RPMI8226 (cell line): ENCODE data around the gene SLC16A6.
A peak's percentile ranks its signal among the peaks of the same experiment; 100 is the strongest.
"Not testable (repeated sequence)": the region's sequence is repeated elsewhere in the genome, so short reads cannot be mapped to it uniquely, and the experiment has no call there.

Source experiments
- DNase-seq: peaks from one replicate; pipeline ENCODE4 v3.0.0-alpha.2; 2015

Gene SLC16A6

DNA sequence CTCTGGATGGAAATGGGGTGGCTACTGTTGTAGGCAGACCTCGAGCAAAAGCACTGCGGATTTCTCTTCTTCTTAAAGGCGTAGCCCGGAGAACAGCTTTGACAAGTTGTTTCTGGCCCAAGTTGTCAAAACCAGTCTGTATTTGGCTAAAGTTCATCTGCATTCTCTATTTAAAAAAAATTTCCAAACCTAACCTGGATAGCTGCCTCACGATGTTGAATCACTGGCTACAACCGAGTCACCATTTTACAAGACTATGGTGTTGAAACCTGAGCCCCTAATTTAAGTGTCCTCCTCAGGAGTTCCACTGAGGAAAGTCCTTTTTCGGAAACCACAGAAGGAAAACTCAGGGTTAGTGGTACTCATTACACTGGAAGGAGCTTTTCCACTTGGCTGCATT, 1.5 kb downstream of the SLC16A6 start:
- DNase-seq: no peak

DNA sequence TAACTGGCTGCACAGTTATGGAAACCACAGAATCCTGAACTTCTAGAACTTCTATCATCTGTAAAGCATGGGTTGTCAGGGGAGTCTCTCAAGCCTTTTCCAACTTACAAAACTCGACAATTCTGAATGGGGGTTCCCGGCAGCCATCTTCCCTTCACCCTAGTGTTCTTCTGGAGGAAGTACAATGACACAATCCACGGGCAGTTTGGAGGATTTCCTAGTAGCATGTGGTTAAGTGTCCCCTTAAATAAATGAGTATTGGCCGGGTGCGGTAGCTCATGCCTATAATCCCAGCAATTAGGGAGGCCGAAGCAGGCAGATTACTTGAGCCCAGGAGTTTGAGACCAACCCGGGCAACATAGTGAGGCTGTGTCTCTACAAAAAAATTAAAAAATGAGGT, 2.1 kb downstream of the SLC16A6 start:
- no peak for DNase-seq

DNA sequence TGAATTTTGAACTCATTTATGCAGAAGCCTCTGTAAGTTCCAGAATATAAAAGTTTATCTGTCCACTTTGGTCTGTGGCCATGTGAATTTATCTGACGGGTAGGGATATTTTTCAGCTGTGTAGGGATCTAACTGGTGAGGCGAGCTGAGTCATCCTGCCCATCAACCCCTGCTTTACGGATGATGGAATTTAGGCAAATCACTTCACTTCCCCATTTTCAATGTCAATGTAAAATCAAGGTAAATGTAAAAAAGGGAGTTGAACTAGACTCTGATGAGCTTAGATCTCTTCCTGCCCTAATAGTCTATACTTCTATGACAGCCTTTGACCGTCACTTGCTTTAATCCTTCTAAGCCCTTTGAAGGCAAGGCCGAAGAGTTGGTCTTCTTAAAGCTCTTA, 2.6 kb downstream of the SLC16A6 start:
- no peak for DNase-seq

DNA sequence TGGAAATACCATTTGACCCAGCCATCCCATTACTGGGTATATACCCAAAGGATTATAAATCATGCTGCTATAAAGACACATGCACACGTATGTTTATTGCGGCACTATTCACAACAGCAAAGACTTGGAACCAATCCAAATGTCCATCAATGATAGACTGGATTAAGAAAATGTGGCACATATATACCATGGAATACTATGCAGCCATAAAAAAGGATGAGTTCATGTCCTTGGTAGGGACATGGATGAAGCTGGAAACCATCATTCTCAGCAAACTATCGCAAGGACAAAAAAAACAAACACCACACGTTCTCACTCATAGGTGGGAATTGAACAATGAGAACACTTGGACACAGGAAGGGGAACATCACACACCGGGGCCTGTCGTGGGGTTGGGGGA, 9.0 kb downstream of the SLC16A6 start:
- not testable (repeated sequence) for DNase-seq

DNA sequence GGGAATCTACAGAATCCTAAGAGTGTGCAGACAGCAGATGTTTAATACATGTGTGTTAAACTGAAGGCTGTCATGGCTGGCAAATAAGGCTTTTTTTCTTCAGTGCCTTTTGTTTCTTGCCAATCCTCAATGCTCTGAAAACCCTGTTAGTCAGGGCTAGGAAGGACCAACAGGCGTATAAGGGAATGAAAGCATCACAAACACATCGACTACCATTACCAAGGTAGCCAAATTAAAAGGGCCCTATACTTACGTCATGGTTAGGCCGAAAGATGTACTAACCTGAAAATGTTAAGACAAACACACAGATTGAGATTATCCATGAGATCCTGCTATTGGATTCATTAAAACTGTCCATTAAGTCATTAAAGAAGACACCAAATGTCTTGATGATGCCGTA, 13.1 kb downstream of the SLC16A6 start:
- DNase-seq: no peak

DNA sequence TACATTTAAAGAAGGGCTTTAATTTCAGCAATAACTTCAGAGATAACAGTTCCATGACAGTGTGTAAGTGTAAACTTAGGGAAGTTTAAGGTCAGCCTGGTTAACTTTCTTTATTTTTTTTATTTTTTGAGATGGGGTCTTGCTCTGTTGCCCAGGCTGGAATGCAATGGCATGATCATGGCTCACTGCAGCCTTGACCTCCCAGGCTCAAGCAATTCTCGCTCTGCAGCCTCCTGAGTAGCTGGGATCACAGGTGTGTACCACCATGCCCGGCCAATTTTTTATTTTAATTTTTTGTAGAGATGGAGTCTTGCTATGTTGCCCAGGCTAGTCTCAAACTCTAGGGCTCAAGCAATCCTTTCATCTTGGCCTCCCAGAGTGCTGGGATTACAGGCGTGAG, 14.6 kb downstream of the SLC16A6 start:
- DNase-seq: not testable (repeated sequence)

DNA sequence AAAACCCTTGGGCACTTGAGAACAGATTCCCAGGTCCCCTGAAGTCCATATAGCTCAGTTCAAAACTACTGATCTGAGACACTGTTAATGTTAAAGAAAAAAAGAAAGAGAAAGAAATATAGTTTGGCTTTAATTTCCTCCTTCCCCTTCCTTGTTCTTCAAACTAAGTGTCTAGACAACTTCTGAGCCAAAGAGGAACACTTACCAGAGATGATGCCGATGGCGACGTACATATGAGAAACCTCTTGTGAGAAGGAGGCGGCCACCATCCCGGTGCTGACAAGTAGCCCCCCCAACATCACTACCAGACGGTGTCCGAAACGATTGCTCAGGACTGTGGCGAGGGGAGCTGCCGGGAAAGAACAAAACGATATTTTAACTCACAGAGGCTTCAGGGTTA, 17.2 kb downstream of the SLC16A6 start:
- DNase-seq: no peak

DNA sequence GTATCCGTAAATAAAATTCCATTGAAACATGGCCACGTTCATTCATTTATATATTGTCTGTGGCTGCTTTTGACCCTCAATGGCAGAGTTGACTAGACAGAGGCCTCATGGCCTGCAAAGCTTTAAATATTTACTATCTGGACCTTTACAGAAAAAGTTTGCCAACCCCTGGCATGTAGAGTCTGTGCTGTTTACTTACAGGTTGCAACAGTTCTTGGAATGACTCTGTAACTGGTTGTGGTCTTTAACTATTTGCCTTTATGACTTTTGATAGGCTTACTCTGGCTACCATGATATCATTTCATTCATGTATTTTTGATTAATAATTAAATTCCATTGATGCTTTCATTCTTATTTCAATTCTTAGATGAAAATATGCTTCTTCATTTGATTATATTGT, 25.1 kb downstream of the SLC16A6 start:
- not testable (repeated sequence) for DNase-seq

DNA sequence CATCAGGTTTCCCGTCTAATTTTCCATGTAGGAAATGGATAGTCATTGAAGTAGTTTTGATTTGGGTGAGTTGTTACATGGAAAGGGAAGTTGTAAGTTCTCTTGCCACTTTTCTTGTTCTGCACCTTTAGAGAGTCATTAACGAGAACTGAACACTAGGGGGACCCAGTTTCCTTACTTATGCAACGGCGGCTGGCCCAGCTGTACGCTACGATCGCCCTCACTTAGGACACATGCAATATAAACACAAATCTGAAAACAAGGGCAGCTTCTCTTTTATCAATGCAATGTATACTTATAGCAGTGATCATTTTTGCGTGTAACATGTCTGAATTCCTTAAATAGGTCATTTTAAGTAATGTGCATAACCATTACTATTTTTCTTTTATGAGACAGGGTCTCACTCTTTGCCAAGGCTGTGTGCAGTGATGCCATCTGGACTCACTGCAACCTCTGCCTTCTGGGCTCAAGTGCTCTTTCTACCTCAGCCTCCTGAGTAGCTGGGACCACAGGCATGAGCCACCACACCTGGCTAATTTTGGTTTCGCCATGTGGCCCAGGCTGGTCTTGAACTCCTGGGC, 27.7 kb downstream of the SLC16A6 start:
- DNase-seq: peak; percentile 67

DNA sequence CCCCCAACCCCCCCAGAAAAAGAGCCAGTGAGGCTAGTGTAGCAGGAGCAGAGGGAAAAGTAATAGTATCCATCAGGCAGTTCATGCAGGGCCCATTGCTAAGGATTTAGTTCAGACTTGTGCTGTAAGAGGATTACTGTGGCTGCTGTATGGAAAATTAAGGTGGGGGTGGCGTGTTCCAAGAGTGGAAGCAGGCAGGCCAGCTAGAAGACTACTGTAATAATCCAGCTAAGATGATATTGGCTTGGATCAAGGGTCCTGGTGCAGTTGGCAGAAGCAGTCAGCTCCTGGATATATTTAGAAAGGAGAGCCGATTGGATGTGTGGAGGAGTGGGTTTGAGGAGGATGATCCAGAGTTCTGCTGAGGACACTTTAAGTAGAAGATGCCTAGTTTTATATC, 28.5 kb downstream of the SLC16A6 start:
- not testable (repeated sequence) for DNase-seq

DNA sequence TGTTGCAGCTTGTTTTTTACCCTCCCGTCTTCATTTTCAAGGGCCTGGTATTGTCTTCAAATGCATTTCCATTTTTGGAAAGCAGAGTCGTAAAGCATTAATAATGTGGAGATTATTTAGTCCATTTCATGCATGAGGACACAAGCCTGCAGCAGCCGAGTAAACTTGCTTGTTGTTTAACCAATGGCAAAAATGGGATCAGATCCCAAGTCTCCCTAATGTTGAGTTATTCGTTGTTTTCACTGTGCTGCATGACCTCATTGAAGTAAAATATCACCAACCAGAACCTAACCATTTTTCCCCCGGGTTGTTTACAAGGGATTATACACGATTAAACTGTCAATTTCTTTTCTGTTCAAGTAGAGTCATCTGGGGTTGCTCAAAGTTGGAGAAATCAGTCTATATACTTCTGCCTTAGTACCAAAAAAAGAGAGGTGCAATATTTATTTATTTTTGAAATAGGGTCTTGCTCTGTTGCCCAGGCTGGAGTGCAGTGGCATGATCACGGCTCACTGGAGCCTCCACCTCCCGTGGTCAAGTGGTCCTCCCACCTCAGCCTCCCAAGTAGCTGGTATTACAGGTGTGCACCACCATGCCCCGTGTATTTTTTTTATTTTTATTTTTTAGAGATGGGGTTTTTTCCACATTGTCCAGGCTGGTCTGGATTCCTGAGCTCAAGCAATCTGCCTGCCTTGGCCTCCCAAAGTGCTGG, 30.7 kb downstream of the SLC16A6 start:
- DNase-seq: no peak

DNA sequence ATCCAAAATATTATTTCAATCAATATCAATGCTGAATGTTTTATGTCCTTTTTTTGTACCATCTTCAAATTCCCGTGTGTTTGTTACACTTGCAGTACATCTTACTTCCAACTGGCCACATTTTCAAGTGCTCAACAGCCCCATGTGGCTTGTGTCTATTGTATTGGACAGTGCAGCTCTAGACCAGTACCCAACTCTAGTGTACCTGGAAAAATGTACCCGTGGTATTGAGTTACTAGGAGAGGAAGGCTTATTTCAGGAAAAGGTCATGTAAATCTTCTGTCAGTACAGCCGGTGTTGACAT, 31.3 kb downstream of the SLC16A6 start:
- peak; percentile 36 for DNase-seq

DNA sequence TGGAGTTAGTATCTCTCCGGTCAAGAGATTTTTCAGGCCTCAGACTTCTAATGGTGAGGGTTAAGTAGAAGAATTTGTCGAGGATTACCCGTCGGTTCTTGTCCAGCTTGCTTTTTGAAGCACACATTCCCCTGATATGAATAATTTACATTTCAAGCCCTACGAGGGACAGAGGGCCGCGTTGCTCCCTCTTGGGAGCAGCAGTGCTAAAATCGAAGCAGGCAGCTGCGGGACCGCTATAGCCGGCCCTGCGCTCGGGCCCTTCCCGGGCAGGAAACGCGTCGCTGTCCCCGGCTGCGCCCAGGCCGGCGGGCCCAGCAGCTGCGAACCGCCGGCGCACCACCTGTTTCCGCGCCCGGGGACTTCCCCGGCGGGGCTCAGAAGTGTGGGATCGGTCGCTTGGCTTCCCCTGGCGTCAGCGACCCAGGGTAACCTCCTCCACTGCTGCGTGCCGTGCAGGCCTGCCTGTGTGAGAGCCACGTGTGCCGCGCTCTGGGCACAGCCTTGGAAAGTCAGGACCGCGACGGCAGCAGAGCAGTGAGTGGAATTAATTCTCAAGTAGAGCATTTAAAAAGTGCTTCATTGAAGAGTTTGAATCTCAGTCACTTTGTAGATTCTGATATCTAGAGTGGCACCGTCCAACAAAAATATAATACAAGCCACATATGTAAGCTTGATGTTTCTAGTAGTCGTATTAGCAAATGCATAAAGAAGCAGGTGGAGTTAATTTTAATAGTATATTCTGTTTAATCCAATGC, 31.9 kb downstream of the SLC16A6 start:
- DNase-seq: peak; percentile 84

DNA sequence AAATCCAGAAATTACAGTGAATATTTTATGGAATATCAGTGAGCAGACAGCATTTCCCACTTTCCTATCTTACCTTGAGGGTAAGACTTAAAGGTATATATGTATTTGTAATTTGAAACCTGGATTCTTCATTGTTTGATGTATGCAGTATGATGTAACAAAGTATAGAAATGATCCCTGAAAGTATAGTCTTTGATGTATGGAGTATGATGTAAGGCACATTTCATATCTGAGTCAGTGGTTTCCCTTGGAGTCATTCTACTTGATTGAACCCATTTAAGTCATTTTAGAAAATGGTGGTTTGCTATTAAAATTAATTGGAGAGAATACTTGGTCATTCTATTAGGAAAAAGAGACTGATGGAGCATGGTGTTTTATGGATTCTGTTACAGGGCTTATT, 33.0 kb downstream of the SLC16A6 start:
- DNase-seq: no peak

DNA sequence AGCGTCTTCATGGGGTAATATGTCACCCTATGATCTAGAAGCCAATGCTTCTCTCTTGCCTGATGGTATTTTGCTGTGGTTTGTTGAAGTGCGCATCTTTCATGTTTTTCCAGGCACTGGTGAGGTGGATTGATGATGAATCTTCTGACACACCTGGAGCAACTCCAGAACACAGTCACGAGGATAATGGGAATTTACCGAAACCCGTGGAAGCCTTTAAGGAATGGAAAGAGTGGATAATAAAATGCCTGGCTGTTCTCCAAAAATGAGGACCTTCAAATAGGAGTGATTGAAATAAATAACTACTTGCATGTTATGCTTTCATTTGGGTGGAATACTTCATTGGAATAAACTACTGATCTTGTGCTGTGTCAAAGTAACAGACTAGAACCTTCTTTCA, 34.2 kb downstream of the SLC16A6 start:
- DNase-seq: not testable (repeated sequence)

DNA sequence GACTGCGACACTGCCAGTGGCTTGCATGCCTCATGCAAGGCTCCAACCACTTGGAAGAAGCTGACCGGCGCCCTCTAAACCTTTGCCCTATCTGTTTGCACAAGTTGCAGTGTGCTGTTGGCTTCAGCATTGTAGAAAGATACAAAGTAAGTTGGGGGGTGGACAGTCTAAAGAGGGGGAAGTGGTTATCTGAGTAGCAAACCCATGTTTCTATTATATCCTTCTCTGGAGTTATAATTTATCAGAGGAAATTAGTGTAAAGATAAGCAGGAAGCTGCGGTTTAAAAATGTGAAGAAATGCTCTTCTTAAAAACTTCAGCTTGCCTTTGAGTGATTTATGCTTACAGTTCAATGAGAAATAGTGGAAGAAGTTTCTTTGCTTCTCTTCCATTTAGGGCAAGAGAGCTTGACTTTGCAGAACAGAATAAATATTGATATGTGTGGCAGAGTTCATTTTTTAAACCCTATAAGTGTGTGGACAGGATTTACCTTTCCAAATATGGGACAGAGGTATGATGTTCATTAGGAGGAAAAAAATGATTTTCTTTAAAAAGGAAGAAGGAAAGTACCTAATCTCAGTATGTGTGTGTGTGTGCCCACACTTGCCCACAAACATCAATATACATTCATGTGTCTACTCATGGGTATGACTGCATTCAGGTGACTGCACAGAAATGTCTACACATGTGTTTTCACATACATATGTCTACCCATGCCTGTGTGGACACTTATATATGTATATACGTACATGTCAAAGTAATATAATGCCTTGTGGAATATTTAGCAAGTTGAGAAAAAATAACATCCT, 35.0 kb downstream of the SLC16A6 start:
- DNase-seq: no peak

DNA sequence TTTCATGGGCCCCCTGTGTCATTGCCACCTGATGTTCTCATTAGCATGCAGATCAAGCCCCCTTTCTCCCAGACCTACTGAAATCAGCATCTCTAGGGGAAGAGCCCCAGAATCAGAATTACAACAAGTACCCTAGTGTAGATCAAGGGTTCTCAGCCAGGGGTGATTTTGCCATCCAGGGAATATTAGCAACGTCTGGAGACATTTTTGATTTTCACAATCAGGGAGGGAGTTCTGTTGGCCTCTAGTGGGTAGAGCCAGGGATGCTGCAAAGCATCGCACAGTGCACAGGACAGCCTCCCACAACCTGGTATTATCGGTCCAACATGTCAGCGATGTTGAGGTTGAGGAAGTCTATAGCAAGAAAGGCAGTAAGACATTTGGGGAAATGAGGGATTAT, 35.8 kb downstream of the SLC16A6 start:
- DNase-seq: no peak

DNA sequence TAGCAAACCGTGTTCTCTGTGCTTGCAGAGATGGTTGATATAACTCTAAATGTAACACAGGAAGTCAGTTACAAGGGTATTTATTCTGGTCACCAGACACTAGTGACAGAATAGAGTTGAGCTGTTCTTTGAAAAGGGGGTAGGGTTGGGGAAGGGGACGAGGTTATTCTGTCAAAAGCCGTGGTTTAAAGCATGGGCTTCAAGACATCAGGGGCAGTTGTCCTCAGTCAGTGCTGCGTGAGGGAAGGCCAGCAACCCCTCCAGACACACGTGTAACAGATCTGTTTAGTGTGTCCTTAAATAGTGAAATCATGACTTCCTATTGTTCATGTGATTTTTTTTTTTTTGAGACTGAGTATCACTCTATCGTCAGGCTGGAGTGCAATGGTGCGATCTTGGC, 37.5 kb downstream of the SLC16A6 start:
- not testable (repeated sequence) for DNase-seq

DNA sequence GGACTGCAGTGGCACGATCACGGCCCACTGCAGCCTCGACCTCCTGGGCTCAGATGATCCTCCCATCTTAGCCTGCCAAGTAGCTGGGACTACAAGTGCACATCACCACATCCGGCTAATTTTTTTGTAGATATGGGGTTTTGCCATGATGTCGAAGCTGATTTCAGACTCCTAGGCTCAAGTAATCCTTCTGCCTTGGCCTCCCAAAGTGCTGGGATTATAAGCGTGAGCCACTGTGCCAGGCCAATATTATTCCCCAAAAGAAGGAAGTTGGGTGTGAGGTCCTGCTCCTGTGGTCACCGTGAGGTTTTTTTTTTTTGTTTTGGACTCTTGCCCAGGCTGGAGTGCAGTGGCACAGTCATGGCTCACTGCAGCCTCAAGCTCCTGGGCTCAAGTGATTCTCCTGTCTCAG, 41.6 kb downstream of the SLC16A6 start:
- peak; percentile 40 for DNase-seq

DNA sequence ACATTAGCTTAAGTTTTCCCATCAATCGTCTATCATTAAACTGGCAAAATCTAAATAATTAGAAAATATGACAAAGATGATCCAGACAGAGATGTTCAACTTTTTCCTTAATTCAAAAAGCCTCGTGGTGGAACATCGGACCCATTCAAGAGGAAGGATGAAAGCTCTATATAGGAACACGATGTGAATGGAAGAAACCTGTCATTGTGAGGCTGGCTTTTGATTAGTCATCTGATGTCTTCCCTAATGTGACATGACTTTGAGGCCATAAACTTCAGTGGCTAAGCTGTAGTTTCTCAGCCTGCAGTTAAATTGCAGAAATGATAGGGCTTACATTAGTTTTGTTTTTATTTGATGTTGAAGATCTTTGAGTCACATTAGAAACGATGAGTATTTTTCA, 42.0 kb downstream of the SLC16A6 start:
- DNase-seq: no peak

DNA sequence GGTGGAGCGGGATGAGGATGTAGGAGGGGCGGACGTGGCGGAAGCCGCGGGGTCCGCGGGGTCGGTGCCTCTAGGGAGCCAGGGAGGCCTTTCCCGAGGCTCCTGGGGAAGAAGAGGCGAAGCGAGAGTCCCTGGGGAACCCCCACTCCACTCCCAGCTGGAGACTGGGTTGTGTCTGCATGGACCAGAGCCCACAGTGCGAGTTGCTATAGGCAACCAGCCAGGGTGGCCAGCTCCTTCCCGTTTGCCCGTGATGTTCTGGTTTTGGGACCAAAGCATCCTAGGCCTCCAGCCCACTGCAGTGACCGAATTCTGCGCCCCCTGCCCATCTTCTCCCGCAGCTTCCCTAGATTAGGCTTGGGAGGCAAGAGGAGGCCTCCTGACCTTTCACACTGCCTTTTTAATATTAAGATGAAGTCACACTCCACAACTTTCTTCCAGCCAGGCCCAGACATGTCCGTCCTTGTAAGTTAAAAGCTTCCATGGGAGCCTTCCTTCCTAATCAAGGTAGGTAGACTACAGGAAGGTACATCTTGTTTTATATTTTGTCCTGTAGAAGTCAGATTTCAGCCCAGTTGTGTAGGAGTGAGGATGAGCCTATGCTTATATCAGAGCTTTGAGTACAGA, 42.6 kb downstream of the SLC16A6 start:
- DNase-seq: peak; percentile 45

DNA sequence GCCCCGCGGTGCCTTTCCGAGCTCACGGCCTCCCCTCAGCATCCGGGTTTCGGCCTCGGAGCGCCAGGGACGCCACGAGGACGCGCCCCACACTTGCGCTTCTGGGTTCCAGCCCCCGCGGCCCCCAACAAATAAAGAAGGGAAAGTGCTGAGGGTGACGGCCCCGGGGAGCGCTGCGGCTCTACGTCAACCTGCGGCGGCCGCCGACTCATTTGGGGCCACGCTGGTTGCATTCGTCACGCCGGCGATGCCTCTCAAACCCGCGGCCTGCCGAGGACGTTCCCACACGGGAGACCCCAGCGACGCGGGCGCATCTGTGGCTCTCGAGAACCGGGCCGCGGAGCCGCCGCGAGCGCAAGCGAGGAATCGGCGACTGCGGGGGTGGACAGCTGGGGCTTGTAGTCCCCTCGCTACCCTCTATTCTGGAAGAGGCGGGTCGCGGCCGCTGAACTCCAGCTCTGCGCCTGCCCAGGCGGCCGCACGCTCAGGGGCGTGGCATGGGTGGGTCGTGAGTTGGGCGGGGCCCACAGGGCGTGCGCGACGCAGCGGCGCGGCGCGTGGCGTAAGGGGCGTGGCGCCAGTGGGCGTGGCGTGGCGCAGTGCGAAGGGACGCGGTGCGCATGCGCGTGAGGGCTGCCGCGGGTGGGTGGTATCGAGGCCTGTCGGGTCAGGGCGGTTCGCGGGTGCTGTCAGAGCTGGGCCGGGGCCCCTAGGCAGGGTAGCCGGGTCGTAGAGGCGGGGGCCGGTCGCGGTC, 43.3 kb downstream of the SLC16A6 start, which contains the start of gene AMZ2:
TSS of gene AMZ2 (plus strand) at position 599 of the 754 bp plus-strand sequence. CDS start 2,145 bp downstream, outside the sequence.
- DNase-seq: peak; percentile 96
